Nephron progenitor cell (in vitro differentiated cells): ENCODE measurements around the gene SLC16A10.
A peak's percentile ranks its signal among the peaks of the same experiment; 100 is the strongest.

Experiments used
- DNase-seq: peaks from one replicate; pipeline ENCODE4 v3.0.0; 2021
- H3K27ac Mint-ChIP-seq: 2 replicates; pipeline ENCODE4 v1.8.0; 2021; ENCODE audit warnings: mild to moderate bottlenecking, moderate library complexity, mixed read lengths
- H3K27me3 Mint-ChIP-seq: 2 replicates; pipeline ENCODE4 v1.8.0; 2021; ENCODE audit warnings: mild to moderate bottlenecking, low read depth, mixed read lengths; ENCODE audit not compliant: poor library complexity
- H3K36me3 Mint-ChIP-seq: 2 replicates; pipeline ENCODE4 v1.8.0; 2021; ENCODE audit warnings: low read depth, mixed read lengths
- H3K4me1 Mint-ChIP-seq: 2 replicates; pipeline ENCODE4 v1.8.0; 2021; ENCODE audit warnings: mixed read lengths
- H3K4me3 Mint-ChIP-seq: 2 replicates; pipeline ENCODE4 v1.8.0; 2021; ENCODE audit warnings: mild to moderate bottlenecking, moderate library complexity, mixed read lengths
- H3K9me3 Mint-ChIP-seq: 2 replicates; pipeline ENCODE4 v1.8.0; 2021; ENCODE audit warnings: mild to moderate bottlenecking, moderate library complexity, mixed read lengths
- TF ChIP-seq, protein P1 (sequence below): fragments of 200-600 bp; sonication (generic); IDR thresholded peaks from 2 replicates; pipeline ENCODE4 v1.5.0; 2021; ENCODE audit warnings: antibody characterized with exemption

The SLC16A10 gene

GRCh38 chr6:111215131-111215530 is 127.8 kb downstream of the SLC16A10 start:
- no peak overlapping the region for H3K4me3 Mint-ChIP-seq
- H3K9me3 Mint-ChIP-seq: no peaks in the 10 kb centered on the region
- TF ChIP-seq, protein P1, sequence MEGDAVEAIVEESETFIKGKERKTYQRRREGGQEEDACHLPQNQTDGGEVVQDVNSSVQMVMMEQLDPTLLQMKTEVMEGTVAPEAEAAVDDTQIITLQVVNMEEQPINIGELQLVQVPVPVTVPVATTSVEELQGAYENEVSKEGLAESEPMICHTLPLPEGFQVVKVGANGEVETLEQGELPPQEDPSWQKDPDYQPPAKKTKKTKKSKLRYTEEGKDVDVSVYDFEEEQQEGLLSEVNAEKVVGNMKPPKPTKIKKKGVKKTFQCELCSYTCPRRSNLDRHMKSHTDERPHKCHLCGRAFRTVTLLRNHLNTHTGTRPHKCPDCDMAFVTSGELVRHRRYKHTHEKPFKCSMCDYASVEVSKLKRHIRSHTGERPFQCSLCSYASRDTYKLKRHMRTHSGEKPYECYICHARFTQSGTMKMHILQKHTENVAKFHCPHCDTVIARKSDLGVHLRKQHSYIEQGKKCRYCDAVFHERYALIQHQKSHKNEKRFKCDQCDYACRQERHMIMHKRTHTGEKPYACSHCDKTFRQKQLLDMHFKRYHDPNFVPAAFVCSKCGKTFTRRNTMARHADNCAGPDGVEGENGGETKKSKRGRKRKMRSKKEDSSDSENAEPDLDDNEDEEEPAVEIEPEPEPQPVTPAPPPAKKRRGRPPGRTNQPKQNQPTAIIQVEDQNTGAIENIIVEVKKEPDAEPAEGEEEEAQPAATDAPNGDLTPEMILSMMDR: no peak
- H3K27me3 Mint-ChIP-seq: no peaks in the 10 kb centered on the region
- H3K36me3 Mint-ChIP-seq: no peaks in the 10 kb centered on the region
- no peak for DNase-seq
- H3K27ac Mint-ChIP-seq: no peak overlapping the region
- no peaks in the 10 kb centered on the region for H3K4me1 Mint-ChIP-seq

DNA sequence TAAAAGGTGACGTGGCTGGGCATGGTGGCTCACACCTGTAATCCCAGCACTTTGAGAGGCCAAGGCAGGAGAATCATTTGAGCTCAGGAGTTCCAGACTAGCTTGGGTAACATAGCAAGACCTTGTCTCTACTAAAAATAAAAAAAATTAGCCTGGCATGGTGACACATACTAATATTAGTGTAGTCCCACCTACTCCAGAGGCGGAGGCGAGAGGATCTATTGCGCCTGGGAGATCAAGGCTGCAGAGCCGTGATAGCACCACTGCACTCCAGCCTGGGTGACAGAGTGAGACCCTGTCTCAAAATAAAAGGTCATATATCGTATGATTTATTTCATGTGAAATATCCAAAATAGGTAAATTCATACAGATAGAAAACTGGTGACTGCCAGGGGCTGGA is 132.5 kb downstream of the SLC16A10 start:
- H3K9me3 Mint-ChIP-seq: no peaks in the 10 kb centered on the region
- H3K4me1 Mint-ChIP-seq: peaks cover 5% of the 10 kb centered on the region
- peaks cover 4% of the 10 kb centered on the region for H3K27me3 Mint-ChIP-seq
- H3K36me3 Mint-ChIP-seq: no peaks in the 10 kb centered on the region
- H3K27ac Mint-ChIP-seq: no peak overlapping the region
- TF ChIP-seq, protein P1: no peak
- H3K4me3 Mint-ChIP-seq: no peak overlapping the region
- DNase-seq: no peak

DNA sequence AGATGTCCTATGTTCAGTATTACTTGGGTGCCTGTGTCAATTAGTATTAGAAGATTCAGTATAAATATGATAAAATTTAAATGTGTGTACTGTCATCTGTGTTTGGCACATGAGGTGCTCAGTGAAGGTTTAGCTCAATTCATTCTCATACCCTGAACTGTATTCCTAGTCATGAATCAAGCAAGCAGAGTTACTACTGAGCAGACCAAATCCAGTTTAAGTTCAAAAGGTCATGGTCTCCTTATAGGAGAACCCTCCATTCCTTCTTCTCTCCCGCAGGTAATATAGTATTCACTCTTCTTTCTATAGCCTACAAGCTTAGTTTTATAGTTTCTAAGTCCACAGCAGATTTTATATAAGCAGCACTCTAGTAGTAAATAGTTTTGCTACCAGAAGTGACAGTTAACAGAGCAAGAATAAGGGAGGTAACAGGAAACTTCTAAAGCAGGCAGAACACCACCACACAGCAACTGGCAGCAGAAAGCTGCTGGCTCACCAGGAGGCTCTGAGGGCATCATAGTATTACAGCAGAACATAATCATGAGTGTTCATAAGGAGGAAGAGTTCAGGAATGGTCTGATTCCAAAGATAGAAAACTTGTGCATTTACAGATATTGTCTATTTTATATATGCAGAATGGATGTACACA is 133.2 kb downstream of the SLC16A10 start:
- no peak overlapping the region for H3K27ac Mint-ChIP-seq
- H3K36me3 Mint-ChIP-seq: no peaks in the 10 kb centered on the region
- peaks cover 6% of the 10 kb centered on the region for H3K4me1 Mint-ChIP-seq
- no peak overlapping the region for H3K4me3 Mint-ChIP-seq
- no peak for DNase-seq
- H3K9me3 Mint-ChIP-seq: no peaks in the 10 kb centered on the region
- H3K27me3 Mint-ChIP-seq: peaks cover 4% of the 10 kb centered on the region
- TF ChIP-seq, protein P1: no peak

DNA sequence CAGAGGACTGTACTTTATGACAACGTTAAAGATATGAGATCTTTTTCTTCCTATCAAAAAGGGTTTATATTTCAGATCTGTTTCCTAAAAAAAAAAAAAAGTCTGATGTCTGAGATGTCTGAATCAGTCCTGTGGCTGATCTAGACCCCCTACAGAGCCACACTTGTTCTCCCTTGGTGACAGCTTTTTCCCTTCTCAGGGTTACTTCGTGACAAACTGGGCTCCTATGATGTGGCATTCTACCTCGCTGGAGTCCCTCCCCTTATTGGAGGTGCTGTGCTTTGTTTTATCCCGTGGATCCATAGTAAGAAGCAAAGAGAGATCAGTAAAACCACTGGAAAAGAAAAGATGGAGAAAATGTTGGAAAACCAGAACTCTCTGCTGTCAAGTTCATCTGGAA is 134.5 kb downstream of the SLC16A10 start:
- no peaks in the 10 kb centered on the region for H3K36me3 Mint-ChIP-seq
- H3K9me3 Mint-ChIP-seq: no peaks in the 10 kb centered on the region
- H3K4me3 Mint-ChIP-seq: no peak overlapping the region
- peaks cover 4% of the 10 kb centered on the region for H3K27me3 Mint-ChIP-seq
- no peak for DNase-seq
- TF ChIP-seq, protein P1: no peak
- peak overlapping the region; percentile 73 for H3K27ac Mint-ChIP-seq
- peaks cover 10% of the 10 kb centered on the region for H3K4me1 Mint-ChIP-seq

DNA sequence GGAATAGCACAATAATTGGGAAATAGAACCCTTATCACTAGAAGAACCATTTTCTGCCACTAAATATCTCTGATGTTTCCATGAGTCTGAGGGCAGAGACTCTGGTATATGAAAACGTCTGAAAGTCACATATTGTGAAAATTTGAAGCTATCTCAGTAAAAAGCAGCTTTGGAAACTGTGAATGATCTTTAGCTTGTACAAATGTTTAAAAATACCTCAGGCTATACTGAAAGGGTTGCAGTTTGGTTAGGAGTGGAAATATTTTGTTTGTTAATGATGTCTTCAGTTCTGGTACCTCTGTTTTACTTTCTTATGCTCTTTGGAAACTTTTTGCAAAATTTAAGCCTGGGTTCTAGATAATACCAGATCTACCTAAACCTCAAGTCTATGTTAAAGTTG is 135.0 kb downstream of the SLC16A10 start:
- H3K27me3 Mint-ChIP-seq: peaks cover 4% of the 10 kb centered on the region
- TF ChIP-seq, protein P1: no peak
- H3K9me3 Mint-ChIP-seq: no peaks in the 10 kb centered on the region
- no peaks in the 10 kb centered on the region for H3K36me3 Mint-ChIP-seq
- H3K4me3 Mint-ChIP-seq: no peak overlapping the region
- no peak for DNase-seq
- peaks cover 10% of the 10 kb centered on the region for H3K4me1 Mint-ChIP-seq
- H3K27ac Mint-ChIP-seq: no peak overlapping the region

GRCh38 chr6:111228094-111228493 is 140.8 kb downstream of the SLC16A10 start:
- Mint-ChIP-seq H3K4me3 (no peak overlapping the region), H3K4me1 (peaks cover 5% of the 10 kb centered on the region), H3K27ac (no peak overlapping the region), H3K36me3 (no peaks in the 10 kb centered on the region), H3K27me3 (no peaks in the 10 kb centered on the region), H3K9me3 (no peaks in the 10 kb centered on the region)
- no peak for DNase-seq
- TF ChIP-seq, protein P1: no peak
